NCI-H1092 treated with DMSO at 0.1 percent for 48 hours (cell line): ENCODE results near the gene ITPR1.

Source experiments
- DNase-seq: peaks from one replicate; lab custom pipeline; 2025; lab: John Stamatoyannopoulos, UW

The ITPR1 gene

DNA sequence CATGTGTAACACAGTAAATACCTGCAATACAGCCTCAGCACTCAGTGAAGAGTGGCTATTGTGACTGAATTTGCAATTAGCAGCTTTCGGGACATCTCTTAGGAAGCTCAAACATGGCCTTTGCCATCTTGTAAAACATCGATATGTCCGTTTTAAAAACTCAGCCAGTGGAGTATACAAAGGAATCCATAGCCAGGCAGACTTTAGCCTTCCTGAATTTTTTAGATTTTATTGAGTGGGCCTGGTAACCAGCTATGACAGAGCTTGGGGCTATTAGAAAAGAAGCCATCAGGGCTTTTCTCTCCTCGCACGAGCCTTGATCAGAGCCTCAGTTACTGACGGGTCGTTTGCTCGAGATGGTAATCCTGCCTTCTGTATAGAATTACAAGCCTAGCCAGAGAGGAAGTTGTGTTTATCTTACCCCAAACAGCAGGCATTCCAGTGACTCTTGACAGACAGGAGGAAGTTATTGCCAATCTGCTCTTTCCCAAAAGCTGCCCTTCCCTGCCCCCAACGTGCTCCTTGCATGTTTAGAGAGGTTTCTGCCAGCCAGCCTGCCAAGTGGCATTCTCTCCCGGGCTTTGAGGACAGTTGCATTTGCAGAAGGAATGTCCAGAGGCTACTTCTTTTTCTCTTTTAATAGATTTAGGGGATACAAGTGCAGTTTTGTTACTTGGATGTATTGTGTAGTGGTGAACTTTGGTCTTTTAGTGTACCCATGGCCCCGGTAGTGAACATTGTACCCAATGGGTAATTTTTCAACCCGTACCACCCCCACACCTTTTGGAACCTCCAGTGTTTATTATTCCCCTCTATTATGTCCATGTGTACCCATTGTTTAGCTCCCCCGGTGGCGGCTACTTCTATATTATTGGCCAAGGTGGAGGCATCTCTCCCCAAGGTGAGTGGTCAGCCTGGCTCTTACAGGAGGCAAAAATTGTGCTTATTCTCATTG is 40.6 kb downstream of the ITPR1 start:
- DNase-seq, result no peak

DNA sequence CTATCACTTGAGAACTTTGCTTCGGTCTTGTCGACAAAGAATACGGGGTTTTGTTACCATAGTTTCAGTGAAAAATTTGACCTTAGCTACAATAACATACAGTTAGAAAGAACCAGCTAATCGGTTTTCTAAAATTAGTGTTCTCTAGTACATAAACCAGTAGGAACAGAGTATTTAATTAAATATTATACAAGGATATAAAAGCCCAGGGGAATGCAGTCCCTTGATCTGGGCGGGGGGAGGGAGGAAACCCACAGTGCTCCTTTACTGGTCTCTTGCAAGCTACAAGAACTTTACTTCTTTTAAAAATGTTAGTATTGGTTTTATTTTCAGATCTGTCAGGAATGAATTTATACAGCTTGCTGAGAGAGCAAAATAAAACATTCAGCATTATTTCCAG is 41.8 kb downstream of the ITPR1 start:
- no peak for DNase-seq

DNA sequence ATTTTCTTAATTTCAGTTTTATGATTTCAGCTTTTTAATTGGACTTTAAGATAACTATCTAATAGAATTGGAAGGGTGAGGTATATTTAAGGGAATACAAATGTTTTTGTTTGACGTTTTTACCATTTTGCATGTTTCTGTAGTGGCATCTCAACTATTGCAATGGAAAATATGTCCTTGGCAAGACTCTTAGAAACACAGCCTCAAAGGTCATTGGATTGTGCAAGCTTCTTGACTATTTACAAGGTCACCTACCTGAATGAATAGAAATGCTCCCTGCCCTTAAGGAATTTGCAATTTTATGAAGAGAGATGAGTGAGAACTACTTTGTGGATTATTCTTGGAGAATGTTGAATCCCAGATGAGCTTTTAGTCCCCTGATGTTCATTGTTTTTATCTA is 43.1 kb downstream of the ITPR1 start:
- DNase-seq, result no peak

DNA sequence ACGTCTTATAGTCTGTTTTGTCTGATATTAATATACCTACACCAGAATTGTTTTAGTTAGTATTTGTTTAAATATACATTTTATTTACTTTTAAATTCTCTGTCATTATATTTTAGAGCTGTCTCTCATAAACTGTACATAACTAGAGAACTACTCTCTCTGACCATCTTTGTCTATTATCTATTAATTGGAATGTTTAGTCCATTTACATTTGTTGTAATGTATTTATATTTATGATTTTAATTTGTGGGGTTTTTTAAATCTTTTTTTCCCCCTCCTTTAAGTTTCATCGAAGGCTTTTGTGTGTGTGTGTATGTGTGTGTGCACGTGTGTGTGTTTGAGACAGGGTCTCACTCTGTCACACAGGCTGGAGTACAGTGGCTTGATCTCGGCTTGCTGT is 47.1 kb downstream of the ITPR1 start:
- no peak for DNase-seq

DNA sequence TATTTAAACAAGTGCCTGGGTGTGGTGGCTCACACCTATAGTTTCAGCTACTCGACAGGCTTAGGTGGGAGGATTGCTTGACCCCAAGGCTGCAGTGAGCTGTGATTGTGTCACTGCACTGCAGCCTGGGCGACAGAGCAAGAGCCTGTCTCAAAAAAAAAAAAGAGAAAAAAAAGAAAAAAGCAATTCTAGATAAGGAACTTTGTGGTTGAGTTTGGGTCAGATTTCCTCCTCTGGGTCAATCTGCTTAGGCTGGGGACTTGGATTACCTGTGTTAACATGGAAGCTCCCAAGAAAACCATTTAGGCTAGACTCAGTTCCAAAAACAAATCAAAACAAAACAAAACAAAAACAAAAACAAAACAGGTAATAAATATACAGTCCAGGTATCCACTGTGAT is 50.0 kb downstream of the ITPR1 start:
- no peak for DNase-seq

DNA sequence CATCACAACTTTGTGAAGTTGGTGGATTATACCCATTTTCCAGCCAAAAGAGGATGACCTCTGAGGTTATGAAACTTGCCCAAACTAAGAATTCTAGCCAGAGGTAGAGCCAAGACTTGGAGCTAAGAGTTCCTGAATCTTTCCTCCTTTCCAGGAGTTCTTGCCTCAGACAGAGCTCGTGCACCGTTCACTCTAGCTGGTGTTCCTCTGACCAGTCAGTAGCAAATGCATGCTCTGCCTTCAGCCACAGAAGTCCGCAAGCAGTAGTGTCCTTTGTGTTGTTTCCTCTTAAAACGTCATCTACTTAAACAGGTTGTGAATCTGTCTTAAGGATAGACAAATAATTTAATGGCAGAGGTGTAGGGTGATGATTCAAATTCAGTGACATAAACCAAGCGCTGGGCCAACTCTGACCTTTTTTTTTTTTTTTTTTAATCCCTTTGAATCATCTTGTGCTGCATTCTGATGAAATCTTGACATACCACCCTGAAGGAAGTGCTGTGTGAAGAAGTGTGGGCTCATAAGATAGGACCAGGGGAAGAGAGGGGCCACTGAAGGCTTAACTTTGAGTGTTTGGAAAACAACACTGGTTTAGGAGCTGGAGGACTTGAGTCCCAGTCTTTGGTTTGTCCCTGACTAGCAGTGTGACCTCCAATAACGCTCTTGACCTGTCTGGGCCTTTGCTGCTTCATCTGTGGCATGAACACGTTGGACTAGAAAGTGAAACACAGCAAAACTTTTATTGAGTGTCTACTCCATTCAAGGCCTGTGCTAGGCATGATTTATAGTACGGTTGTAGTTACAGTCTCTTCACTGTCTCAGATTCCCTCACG is 53.4 kb downstream of the ITPR1 start:
- no peak for DNase-seq

DNA sequence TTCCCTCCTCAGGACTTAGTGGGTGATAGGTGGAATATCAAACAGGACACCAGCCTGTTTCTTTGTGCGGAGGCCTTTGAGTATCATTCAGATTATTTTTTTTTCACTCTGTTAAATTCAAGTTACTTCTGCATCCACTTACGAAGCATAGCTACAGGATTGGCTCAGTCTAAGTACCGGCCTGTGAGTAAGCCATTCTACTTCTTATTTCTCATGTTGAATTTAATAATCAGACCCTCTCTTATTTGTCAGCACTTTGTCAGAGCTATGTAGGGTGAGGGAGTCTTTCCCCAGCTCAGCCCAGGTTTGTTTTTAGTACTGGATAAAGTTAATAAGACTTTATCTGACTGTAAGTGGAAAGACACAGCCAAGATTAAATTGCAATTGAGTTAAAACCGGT is 54.7 kb downstream of the ITPR1 start:
- DNase-seq, result no peak

DNA sequence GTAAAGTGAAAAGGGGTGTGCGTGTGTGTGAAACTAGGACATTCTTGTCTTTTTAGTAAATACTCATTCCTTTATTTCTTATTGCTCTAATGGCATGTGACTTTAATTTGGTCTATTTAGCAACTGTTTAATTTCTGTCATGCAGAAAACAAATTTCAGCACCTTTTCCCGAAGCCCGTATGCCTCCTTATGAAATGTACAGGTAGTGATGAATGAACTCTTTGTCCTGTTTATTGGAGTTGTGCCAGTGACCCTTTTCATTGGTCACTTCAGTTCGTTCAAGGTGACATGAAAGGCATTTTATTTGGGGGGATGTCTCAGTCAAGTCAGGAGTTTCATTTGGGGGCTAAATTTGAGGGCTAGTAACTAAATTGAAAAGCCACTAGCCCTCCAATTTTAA is 55.2 kb downstream of the ITPR1 start:
- DNase-seq, result no peak

DNA sequence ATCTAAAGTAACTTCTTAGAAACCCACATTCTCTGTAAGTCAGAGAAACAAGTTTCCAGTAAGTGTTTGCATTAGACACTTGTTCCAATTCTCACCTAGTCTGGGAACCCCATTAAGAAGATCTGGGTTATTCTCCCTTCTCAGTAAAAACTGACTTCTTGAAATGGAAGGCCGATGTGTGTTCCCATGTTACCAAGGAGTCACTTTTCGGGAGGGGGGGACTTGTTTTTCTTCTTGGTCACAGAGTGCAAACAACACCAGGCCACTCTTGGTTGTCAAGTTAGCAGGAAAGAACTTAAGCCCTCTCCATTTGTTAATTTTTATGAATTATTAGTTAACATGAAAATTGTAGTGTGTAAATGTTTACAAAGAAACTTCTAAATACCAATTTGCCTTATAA is 55.6 kb downstream of the ITPR1 start:
- DNase-seq, result no peak

DNA sequence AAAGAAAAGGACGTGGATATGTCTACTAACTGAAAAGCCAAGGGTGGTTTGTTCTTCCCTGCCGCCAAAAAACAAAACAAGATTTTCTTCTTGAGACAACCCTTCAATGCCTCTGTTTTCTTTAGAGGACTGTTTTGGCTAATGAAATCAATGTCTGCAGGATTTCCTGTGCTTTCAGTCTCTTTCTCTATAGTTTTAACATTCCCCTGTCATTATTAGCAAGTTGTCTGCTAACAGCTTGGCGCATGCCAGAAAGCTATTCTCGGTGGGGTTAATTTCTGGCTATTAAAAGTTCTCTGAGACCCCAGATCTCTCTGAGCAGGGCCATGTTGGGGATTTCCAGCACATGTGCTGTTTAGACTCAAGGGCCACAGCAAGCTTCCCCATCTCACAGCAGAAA is 56.7 kb downstream of the ITPR1 start:
- no peak for DNase-seq

DNA sequence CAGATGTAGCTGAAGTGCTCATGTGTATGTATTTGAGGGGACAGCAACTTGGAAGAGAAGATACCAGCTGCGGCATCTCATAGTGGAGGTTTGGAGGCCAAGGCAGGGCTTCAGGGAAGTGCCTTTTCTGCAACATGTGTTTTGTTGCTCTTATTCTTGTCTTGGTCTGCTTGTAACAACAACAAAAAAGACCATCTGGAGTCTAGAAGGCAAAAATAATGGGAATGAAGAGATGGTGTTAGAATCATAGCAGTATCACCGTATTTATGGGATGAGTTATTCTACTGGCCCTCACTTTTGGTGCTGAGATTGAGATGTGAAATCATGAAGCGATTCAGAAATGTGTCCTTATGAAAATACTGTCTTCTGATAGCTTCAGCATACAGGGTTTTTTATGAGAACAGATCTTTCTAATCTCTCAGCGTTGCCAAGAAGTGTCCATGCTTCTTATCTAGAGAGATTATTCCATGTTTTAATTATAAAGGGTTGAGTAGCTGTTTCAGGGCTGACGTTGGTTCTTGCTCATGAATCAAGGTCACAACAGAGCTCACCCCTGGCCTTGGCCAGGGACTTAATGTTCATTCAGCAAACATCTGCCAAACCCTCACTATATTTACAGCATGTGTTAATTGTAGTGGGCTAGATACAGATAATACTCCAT is 58.0 kb downstream of the ITPR1 start:
- no peak for DNase-seq

DNA sequence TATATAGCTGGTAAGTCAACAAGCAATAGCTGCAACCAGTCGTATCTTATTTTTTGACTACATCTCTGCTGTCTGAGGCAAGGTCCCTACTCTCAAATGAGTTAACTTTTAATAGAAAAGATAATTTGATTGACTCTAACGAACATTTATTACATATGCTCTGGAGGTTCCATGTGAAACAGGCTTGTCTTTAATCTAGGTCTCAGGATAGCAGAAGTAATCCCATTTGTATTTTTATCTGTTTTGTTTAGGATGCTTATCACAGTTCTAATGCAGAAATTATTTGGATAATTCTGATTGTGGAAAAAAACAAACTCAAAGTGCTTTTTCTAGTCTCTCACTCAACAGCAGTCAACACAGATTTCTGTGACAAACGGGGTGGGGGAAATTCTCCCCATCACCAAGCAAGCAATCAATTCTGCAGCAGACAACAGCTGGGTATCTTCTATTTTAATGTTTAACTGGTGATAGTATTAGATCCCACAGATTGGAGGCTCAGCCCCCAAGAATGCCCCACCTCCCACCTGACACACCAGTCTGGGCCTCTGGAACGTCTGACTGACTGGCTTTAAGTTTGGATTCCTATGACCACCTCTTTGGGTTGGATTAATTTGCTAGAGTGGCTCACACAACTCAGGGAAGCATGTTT is 58.8 kb downstream of the ITPR1 start:
- DNase-seq, result no peak

DNA sequence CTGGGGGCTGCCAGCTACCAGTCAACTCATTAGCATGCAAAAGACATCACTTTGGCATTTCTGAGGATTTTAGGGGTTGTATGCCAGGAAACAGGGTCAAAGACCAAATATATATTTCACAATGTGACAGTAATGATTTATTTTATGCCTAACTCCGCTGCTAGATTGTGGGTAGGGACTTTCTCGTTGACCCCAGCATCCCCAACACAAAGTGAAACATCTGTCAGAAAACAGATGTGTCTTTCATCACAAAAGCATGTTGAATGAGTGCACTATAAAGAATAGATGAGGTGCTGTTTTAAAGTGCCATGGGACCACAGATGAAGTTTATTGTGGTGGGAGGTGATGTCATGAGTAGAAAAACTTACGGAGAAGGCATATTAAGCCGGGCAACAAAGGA is 59.7 kb downstream of the ITPR1 start:
- DNase-seq, result no peak

DNA sequence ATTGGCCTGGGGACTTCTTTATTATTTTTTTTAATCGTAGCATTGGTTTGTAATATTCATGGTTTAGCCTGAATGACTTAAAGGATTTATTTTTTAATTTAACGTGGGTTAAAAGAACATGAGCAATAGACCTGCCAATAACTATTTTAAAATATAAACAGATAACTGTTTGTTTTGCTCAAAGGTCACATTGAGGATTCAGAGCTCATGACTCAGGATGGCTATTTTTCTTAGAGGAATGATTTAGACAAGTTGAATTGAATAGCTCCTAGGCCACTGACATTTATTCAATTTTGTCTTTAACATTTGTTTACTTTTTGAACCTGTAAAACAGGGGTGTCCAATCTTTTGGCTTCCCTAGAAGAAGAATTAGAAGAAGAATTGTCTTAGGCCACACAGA is 68.5 kb downstream of the ITPR1 start:
- DNase-seq, result no peak

DNA sequence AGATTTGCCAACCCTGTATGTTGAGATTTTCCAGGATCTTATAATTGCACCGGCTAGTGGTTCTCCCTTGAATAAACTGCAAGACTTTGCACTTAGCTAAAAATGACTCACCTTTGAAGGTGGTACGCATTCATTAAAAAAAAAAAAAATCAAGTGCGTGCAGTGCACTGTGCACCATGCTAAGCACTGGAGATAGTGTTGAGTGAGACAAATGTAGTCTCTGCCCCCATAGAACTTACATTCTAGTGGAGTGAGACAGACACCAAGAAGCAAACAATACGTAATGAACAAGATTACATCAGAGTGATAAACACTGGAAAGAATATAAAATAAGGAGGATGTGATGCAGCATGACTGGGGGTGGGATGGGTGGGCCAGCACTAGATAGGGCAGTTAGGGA is 69.4 kb downstream of the ITPR1 start:
- no peak for DNase-seq

DNA sequence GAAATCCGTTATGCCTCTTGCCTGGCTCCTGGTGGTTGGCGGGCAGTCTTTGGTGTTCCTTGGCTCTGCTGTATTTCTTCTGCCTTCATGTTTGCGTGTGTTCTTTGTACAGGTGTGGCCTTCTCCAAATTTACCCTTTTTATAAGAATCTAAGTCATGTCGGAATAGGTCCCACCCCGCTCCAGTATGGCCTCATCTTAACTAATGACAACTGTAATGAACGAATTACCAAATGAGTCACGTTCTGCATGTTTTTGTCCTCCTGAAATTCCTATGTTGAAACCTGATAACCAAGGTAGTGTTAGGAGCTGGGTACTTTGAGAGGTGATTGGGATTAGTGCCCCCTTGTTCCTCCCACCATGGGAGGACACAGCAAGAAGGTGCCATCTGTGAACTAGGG is 71.1 kb downstream of the ITPR1 start:
- DNase-seq, result no peak

DNA sequence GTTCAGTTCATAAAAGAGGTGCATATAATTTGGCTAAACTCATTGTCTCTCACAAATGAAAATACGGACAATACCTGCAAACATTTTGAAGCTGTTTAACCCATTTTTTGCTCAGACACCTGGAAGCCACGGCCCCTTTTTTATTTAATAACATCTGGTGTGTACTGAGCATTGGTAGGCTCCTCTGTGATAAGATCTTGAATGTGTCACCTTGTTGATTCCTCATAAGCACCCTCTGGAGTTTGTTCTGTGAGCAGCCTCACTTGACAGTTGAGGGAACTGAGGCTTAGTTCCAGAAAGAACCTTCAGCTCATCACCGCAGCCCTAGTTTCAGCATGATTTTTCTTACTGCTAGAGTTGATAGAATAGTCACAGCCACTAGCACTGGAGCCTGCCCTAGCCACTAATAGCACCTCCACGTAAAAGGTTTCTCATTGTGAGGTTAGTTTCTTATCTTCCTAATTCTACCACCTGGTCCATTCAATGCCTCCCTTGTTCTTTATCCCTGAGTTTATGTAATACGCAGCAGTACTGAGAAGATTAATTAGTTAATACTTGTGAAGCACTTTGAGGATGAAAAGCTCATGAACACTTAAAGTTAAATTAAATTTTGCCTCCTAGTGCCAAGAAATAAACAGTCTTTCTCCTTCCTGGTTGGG is 71.9 kb downstream of the ITPR1 start:
- no peak for DNase-seq

DNA sequence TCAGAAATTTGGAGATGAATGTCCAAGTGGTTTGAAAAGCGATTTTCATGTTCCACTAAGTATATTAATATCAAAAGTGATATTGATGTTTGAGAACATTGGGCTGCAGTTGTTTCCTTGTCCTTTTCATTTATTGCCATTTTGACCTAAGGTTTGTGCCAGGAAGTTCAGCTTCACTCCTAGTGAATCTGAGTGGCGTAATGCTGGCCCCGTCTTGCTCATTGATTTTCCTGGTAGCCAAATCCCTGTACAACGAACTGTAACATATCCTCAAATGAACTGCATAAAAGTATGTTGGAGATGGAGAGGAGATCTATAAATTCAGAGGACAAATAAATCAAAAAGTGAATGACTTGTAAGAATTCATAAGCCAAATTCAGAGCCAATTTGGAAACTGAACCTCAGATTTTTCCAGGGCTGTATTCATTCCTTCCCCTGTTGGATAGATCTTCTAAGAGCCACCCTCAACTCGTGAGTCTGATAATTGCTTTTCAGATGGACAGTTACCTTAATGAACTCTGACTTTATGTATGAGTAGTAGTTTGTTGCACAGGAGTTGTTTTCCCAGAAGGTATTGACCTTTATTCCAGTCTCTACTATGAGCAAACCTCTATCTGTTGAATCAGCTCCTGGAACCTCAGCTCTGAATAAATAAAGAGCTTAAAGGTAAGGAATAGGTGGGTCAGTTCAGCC is 72.8 kb downstream of the ITPR1 start:
- no peak for DNase-seq

DNA sequence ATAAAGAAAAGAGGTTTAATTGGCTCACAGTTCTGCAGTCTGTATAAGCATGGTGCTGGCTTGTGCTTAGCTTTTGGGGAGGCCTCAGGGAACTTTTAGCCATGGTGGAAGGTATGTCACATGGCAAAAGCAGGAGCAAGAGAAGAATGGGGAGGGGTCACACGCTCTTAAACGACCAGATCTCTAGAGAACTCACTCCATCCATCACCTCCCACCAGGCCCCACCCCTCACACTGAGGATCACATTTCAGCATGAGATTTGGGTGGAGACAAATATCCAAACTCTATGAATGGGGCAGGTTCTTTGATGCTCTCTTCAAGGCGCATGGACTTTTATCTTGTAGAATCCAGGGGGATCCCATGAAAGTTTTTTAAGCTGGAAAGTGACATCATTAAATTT is 75.7 kb downstream of the ITPR1 start:
- DNase-seq, result no peak

DNA sequence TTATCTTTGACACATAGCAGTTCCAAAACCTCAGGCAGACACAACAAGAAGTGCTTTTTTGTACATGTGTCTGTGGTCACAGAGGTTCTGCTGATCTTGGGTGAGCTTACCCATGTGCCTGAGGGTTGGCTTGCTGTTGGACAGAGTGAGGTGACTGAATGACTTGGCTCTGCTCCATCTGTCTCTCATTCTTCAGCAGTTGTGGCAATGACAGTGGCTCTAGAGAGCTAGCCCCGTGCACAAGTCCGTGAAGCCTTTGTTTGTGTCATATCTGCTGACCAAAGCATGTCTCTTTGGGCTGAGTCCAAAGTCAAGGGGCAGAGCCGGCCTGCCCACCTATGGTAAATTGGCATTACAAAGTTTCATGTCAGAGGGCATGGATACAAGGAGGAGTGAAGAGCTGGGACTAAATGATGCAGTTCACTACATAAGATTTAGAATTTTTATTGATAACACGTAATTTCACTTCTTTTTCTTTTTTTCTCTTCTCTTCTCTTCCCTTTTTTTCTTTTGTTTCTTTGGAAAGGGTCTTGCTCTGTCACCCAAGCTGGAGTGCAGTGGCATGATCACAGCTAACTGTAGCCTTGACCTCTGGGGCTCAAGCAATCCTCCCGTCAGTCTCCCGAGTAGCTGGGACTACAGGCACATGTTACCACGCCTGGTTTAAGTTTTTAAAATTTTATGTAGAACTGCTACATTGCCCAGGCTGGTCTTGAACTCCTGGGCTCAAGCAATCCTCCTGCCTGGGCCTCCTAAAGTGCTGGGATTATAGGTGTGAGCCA is 77.9 kb downstream of the ITPR1 start:
- no peak for DNase-seq
